HG02798 (cell line): ENCODE data around the gene OSTM1.
"Not testable (repeated sequence)": the region's sequence is repeated elsewhere in the genome, so short reads cannot be mapped to it uniquely, and the experiment has no call there.

ENCODE experiments used
- ATAC-seq: cut with Tn5 transposase; IDR thresholded peaks from one replicate; pipeline ENCODE4 v1.9.1; 2021; ENCODE audit warnings: mild to moderate bottlenecking; ENCODE audit not compliant: unreplicated experiment, poor library complexity

Gene OSTM1

GRCh38 chr6:108027056-108027455 lies 47.5 kb downstream of the OSTM1 start:
- no peak for ATAC-seq

- no peak for ATAC-seq
These were observed 50.0 kb downstream of the OSTM1 start for GRCh38 chr6:108024427-108025073.

- no peak for ATAC-seq
These were observed 53.9 kb downstream of the OSTM1 start for GRCh38 chr6:108020472-108021116.

GRCh38 chr6:108016283-108016682 lies 58.3 kb downstream of the OSTM1 start:
- ATAC-seq = not testable (repeated sequence)

GRCh38 chr6:108013787-108014439 lies 60.6 kb downstream of the OSTM1 start:
- ATAC-seq = no peak

- no peak for ATAC-seq
These were observed 64.6 kb downstream of the OSTM1 start for GRCh38 chr6:108009894-108010293.

GRCh38 chr6:108009258-108009657 lies 65.3 kb downstream of the OSTM1 start:
- ATAC-seq = not testable (repeated sequence)

- no peak for ATAC-seq
These were observed 66.2 kb downstream of the OSTM1 start for GRCh38 chr6:108008363-108008762.

GRCh38 chr6:108005961-108006360 lies 68.6 kb downstream of the OSTM1 start:
- no peak for ATAC-seq

GRCh38 chr6:108004861-108005260 lies 69.7 kb downstream of the OSTM1 start:
- no peak for ATAC-seq

- no peak for ATAC-seq
These were observed 71.9 kb downstream of the OSTM1 start for GRCh38 chr6:108002365-108003221.

GRCh38 chr6:108001696-108002231 lies 72.8 kb downstream of the OSTM1 start:
- no peak for ATAC-seq

- ATAC-seq = not testable (repeated sequence)
These were observed 74.3 kb downstream of the OSTM1 start for GRCh38 chr6:108000259-108000658.

GRCh38 chr6:107999341-107999740 lies 75.2 kb downstream of the OSTM1 start:
- no peak for ATAC-seq

- ATAC-seq = no peak
These were observed 82.6 kb downstream of the OSTM1 start for GRCh38 chr6:107991772-107992550.
